NCI-H128 (cell line): ENCODE results near the gene PAM16.
"Not testable (repeated sequence)": the region's sequence is repeated elsewhere in the genome, so short reads cannot be mapped to it uniquely, and the experiment has no call there.

Experiments
- DNase-seq: peaks from one replicate; lab custom pipeline; 2025; ENCODE audit not compliant: unreplicated experiment; lab: John Stamatoyannopoulos, UW

Gene PAM16

DNA sequence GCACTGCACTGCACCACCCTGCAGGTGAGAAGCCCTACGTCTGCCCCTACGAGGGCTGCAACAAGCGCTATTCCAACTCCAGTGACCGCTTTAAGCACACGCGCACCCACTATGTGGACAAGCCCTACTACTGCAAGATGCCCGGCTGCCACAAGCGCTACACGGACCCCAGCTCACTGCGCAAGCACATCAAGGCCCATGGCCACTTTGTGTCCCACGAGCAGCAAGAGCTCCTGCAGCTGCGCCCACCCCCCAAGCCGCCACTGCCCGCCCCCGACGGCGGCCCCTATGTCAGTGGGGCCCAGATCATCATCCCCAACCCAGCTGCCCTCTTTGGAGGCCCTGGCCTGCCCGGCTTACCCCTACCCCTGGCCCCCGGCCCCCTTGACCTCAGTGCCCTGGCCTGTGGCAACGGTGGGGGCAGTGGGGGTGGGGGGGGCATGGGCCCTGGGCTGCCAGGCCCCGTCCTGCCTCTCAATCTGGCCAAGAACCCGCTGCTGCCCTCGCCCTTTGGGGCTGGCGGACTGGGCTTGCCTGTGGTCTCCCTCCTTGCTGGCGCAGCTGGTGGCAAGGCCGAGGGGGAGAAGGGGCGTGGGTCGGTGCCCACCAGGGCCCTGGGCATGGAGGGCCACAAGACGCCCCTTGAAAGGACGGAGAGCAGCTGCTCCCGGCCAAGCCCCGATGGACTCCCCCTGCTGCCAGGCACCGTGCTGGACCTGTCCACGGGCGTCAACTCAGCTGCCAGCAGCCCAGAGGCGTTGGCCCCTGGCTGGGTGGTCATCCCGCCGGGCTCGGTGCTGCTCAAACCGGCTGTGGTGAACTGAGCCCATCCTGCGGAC, 14.2 kb downstream of the PAM16 start:
- DNase-seq = no peak

DNA sequence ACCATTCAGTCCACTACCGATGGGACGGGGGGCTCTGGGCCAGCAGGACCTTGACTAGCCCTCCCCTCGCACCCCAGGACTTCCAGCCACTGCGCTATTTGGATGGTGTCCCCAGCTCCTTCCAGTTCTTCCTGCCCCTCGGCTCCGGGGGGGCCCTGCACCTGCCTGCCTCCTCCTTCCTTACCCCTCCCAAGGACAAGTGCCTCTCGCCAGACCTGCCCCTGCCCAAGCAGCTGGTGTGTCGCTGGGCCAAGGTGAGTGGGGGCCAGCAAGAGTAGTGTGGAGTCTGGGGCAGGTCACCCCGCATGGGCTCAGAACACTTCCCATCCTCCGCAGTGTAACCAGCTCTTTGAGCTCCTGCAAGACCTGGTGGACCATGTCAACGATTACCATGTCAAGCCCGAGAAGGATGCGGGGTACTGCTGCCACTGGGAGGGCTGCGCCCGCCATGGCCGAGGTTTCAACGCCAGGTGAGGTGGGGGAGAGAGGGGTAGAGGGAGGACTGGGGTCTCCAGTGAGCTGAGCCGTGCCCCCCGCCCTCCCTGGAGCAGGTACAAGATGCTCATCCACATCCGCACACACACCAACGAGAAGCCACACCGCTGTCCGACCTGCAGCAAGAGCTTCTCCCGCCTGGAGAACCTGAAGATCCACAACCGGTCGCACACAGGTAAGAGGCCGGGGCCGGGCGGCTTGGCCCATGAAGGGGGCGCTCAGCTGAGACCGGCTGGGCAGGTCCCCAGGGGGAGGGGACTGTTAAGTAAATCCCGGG, 16.2 kb downstream of the PAM16 start:
- DNase-seq = no peak

DNA sequence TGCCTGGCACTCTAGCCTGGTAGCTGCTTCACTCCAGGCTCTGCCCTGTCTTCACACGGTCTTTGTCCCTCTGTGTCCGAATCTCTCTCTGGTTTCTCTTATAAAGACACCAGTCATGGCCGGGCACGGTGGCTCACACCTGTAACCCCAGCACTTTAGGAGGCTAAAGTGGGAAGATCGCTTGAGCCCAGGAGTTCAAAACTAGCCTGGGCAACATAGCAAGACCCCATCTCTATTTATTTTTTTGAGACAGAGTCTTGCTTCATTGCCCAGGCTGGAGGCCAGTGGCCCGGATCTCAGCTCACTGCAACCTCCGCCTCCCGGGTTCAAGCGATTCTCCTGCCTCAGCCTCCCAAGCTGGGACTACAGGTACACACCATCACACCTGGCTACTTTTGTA, 17.4 kb downstream of the PAM16 start:
- not testable (repeated sequence) for DNase-seq

DNA sequence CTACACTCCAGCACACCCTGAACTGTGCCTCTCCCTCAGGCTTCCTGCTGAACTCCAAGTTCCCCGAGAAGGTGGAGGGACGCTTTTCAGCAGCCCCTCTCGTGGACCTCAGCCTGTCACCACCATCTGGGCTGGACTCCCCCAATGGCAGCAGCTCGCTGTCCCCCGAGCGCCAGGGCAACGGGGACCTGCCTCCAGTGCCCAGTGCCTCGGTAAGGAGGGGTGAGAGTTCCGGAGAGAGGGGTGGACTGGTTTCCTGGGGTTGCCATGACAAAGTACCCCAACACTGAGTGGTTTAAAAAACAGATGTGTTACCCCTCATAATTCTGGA, 17.8 kb downstream of the PAM16 start:
- no peak for DNase-seq

DNA sequence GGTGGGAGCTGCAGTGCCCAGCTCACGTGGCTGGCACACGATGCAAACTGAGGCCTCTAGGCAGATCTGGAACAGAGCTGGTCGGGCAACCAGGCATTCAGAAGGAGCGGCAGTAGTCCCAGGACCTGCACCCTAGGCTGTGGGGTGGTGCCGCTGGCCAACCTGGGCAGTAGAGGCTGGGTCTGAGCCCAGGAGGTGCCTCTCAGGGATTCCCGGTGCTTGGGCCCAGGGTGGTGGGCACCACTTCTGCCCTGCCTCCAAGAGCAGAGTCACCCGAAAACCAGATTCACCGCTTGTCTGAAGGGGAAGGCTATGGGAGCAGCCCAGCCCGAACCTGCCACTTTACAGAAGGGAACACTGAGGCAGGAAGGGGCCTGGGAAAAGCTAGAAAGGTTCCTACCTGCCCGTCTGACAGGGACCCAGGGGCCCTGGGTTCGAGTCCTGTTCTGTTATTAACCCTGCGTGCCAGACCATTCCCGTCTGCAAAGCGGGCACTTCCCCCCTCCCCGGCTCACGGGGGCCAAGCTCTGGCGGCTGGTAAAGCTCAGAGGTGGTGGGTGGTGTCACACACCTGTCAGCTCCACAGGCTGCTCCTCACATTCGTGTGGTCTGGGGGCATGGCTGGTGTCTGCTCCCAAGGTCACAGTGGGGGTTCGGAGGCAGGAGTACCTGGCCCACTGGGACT, 18.4 kb downstream of the PAM16 start:
- DNase-seq = no peak

DNA sequence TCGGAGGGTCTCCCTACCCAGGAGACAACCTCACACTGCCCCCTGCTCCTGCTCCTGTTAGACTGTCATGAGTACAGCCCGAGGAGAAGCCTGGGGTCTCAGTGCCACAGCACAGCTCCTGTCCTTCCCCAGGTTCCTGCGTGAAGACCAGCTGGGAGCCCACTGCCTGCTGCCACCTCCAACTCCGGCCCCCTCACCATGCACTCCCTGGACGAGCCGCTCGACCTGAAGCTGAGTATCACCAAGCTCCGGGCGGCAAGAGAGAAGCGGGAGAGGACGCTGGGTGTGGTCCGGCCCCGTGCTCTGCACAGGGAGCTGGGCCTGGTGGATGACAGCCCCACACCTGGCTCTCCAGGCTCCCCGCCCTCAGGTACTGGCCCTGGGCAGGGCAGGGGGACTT, 19.0 kb downstream of the PAM16 start:
- no peak for DNase-seq

DNA sequence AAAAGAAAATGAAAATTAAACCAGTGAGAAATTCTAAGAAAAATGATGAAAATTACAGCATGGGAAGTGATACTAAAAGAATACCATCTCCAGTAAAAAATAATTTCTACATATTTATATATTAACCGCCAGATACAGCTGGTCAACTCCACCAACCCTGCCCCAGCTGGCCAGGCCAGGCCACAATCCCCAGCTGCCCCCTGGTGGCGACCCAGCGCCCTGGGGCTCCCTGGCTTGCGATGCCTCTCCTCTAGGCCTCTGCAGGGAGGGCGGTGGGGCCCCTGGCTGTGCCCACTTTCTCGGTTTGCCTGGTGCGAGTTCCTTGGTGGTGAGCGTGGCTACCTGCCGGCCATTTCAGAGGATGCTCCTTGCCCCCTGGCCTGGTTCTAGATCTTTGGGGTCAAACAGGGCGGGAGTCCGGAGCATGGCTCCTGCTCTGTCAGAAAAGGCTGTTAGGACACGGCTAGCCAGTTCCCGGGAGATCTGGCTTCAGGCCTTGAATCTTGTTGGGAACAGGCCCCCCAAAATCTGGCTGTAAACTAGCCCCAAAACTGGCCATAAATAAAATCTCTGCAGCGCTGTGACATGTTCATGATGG, 20.7 kb downstream of the PAM16 start:
- no peak for DNase-seq

DNA sequence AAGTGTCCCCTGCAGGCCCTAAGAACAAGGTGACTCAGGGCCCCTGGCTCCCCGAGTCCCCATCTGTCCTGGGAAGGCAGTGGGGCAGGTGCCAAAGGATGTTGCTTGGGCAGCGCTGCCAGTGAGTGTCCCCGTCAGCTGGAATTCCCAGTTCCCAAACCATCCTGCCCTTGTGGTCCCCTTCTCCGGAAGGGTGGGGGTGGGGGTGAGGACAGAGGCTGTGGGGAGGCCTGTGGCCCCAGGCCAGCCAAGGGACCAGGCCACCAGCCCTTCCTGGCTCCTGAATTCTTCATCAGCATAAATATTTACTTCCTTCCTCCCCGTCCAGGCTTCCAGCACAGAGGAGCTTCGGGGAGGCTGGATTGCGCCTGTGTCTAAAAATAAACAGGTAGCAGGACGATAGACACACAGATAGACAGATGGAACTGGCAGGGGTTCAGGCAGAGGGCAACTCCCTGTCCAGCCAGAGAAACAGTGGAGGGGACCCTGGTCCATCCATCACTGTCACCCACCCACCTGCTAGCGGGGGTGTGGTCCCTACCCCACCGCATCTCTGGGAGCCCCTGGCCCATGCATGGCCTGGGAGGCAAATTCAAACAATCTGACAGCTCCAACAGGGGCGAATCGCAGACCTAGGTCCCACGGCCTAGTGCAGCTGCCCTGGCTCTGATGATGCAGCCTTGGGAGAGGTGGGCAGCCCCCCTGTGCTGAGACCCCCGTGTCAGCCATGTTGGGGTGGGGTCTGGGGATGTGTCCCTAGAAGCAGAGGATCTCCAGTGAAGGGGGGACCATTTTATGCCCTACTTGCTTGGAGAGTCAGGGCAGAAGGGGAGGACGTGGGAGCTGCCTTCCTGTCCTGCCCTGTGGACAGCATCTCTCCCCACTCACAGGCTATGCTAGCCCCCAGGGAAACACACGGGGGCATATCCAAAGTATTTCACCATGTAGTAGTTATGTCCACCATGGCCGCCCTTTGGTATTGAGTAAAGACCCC, 22.0 kb downstream of the PAM16 start:
- DNase-seq = no peak

DNA sequence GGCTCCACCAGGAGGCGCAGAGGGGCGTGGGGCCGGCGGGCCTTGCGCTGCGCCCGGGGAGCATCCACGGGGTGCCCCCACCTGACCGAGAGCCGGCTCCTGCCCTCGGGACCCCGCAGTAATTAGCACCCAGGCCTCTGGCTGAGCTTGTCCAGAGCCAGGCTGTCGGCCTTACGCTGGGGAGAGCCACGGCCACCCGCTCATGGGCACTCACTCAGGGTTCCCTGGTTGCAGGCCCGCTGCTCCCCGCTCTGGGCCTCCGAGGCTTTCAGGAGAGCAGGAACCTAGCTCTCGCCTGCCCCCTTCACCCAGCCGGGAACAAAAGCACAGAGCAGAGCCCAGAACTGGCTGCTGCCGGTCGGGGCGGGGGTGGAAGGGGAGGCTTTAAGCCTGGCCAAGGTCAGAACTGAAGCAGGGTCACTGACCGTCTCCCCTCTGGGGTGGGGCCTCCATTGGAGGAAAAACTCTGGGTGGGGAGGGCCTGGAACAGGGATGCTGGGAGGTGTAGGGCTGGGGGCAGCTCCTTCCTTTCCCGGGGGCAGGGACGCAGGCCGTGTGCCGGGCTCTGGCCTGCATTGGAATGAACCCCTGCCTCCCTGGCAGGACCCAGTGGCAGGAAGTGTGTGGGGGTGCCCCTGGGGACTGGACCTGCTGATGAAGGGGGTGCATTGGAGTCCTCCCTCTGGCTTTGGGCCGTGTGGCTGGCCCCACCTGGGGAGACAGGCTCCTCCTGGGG, 22.9 kb downstream of the PAM16 start:
- DNase-seq = no peak

DNA sequence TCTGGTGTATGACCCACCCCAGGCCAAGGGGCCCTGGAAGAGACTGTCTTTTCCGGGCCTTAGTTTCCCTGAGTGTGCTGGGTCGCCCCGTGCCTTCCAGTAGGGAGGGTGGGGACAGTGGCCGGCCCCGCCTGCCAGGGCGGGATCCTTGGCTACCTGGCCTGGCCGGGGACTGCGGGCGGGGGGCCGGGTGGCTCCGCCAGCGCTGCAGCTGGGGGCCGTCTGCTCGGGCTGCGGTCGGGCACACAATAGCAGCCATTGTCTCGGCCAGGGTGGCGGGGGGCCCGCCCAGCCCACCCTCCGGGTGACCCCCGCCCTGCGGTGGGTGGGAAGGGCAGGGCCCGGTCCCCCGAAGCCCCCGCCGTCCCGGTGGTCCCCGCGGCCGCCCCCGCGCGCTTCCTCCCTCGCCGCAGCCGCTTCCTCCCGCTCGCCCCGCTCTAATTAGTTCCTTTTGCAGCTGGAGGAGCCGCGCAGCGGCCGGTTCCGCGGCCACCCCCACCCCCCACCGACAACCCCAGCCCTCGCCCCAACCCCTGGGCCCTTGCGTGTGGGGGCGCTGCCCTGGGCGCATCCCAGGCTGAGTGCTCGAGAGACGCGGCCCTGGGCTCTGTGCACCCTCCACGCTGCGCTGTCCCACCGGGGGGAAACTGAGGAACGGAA, 23.6 kb downstream of the PAM16 start:
- DNase-seq = no peak

DNA sequence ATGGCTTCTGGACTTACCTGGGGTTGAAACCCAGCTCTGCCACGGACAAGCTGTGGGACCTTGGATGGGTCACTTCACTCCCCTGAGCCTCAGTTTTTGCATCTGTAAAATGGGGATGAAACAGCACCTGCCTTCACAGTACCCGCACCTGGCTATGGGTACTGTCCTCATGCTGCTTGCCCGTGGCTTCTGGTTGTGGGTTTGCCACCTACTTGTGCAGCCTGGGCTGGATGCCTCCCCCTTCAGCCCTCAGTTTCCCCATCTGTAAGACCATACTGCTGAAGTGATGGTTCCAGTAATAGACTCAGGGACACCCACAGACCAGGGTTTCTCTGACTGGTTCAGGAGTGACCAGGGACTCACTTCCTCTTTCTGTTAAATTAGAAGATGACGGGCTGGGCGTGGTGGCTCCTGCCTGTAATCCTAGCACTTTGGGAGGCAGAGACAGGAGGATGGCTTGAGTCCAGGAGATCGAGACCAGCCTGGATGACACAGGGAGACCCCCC, 25.8 kb downstream of the PAM16 start:
- no peak for DNase-seq

DNA sequence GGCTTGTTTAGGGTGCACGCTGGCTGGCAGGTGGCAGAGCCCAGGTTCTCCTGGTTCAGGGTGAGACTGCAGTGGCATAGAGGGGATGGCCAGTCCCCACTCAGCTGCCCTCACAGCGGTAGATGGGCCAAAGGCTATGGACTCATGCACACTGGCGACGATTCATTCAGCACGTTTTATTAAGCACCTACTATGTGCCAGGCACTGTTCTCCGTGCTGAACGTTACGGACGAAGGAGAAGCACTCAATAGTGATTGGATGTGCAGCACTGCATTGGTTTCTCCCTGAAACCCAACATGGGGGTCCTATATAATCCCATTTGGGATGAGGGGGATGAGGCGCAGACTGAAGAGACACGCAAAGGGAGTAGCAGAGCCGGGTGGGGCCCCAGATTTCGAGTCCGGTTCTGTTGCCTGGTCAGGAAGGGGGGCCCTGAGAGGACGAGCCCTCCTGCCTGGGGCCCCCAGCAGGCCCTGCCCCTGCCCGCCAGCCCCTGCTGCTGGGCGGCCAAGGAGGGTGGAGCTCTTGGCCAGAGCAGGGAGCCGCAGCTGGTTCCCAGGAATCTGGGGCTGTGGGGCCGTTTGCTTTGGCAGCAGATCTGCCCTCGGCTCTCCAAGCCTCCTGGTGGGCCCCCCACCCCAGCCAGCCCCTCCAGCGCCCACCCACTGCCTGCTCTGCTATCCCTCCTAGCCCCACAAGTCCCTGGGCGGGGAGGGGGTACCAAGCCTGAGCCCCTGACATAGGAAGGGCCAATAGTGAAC, 26.4 kb downstream of the PAM16 start:
- DNase-seq = no peak

DNA sequence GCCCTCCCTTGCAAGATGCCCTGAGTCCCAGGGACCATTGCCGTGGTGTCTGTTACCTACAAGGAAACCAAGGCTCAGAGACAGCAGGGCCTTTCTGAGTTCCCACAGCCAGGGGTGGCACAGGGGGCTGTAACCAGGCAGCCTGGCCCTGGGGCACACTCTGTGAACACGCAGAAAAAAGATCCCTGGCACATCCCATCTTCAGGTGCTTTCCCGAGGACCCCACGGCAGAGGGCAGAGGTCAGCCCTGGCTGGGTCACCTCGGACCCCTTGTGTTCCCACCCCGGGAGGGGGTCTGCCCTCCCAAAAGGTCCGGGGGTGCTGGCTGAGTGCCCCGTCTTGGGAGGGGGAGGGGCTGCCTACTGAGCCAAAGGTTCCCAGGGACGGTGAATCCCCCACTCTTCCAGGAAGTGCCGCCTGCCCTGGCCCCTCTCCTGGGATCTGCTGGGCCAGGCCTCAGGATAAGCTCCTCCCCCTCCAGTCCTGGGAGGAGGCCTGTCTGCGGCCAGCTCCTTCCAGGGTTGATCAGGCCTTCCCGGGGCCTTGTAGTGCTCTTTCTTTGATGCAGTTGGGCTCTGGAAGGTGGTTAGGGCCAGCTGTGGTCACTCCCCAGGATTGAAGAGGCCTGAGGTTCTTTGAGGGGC, 27.2 kb downstream of the PAM16 start:
- DNase-seq = no peak

DNA sequence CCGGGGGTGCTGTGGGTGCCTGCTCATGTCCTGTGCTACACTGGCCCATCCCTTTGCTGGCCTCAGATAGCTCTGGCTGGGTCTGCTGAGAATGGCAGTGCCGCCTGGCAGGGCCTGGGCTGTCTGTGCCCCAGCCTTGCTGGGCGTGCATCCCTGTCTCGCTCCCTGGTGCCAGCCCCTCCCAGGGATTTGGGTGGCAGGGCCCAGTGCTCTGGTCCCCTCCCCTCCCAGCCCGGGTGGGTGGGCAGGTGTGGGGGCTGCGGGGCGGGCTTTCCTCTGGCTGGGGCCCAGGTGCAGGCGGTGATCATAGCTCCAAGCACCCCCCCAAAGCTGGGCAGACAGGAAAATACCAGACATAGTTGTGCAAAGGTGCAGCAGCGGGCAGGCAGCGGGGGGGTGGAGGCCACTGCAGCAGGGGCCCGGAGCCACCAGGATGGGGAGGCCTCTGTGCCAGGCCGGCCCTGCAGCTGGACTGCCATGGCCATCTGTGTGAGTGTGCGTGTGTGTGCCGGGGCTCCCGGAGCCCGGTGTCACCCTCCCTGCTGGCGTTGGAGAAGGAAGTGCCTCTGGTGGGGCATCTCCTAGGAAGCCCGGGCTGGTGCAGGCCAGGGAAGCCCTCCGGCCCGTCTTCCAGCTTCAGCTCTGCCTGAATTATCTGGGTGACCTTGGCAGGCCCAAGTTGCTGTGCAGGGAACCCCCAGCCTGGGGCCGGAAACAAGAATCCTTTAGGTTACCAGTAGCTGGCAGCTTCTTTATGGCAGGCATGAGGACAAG, 27.9 kb downstream of the PAM16 start:
- DNase-seq = no peak

DNA sequence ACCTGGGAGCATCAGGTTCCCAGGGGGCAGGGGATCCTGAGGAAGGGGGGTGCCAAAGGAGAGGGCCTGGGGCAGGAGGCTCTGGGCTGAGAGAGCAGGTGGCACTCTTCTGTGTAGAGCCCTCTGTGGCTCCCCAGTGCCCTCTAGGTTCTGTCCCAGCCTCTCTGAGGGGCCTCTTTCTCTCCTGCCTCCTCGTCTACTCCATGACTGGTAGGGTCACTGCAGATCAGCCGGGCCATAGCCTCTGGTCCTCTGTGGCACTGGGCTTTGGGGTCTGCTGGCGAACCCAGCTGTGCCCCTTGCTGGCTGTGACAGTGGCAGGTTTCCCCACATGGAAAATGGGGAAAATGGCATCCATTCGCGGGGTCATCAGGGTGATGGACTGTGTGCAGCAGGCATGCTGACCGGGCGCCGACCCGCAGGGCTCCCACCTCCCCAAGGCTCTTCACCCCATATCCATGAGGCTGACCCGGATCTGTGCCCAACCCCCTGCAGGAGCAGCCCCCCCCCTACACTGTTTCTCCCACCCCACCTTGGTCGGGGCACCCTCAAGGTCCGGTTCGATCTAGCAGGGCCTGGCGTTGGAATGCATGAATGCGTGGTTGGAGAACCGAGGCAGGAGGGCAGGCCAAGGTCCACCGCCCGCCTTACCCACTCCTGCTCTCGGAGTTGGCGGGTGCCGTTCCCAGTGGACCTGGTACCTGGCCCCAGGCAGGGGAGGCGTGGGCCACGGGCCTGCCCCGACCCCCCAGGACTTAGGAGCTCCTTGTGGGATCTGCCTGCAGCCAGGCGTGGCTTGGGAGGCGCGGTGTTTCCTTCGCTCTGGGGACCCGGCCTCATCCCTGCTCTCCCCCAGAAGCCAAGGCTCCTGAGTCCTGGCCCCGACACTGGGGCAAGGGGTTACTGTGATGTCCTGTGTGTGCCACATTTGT, 28.7 kb downstream of the PAM16 start:
- no peak for DNase-seq
